Mammary microvascular endothelial cell (primary cell): Measurements from ENCODE around the gene SHISA3. TPM values are rescaled to one million over a fixed set of nuclear protein-coding genes. Genes with fewer than 3 reads are reported as not detected.

Experiments used
- total RNA-seq: library from RNA; depleted of rRNA; stranded (reverse); fragments of >200 nt; gene quantifications from 2 replicates; pipeline ENCODE4 v1.2.3, GENCODE V29; 2015

SHISA3 gene
- 13.6 and 14.3 TPM in 2 replicates for total RNA-seq

GRCh38 chr4:42396752-42397634 lies at the start of gene SHISA3:
TSS of gene SHISA3 (plus strand) at chr4:42397488. CDS start at chr4:42398057, 569 bp downstream.

Other genes starting within 250 kb of the SHISA3 start
- gene BEND4, start 244.8 kb upstream of the SHISA3 start, total RNA-seq: 0.05 and 0.27 TPM in 2 replicates